Right renal cortex interstitium (tissue), 3 donors: ENCODE data around the gene TMEM222. TPM values are rescaled to one million over a fixed set of nuclear protein-coding genes. Genes with fewer than 3 reads are reported as not detected.

Source experiments
- DNase-seq, 3 donors: peaks; one replicate each; pipeline ENCODE4 v3.0.0-alpha.2; 2013; ENCODE audit warnings: low read depth in 3 of 3, low spot score in 2 of 3
- polyA plus RNA-seq, 3 donors: library from polyadenylated mRNA; unstranded; fragments of 120-200 nt; gene quantifications; one replicate each; pipeline ENCODE4 v1.2.1, GENCODE V29; 2013; ENCODE audit not compliant: insufficient read length in 3 of 3

The TMEM222 gene
- polyA plus RNA-seq, 3 donors = 37.5 to 39.0 (median 39.0) TPM

GRCh38 chr1:27357281-27358037 lies 35.5 kb downstream of the TMEM222 start:
- DNase-seq = no peak

- DNase-seq = no peak
Measured at GRCh38 chr1:27358038-27358927, 36.3 kb downstream of the TMEM222 start.

DNA sequence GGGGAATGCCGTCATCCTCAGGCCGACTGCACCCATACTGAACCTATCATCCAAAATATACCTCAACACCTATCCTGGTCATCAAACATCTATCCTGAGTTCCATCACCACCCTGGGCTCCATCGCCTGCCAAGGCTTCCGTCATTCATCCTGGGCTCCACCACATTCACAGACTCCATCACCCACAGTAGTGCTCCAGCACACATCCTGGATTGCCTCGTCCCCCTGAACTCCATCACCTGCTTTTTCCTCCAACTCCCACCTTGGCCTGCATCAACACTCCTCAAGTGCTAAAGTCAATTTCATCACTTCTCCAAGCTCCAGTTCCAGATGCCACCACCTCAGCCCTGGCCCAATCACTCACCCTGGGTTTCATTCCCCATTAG lies 37.0 kb downstream of the TMEM222 start:
- DNase-seq = no peak

GRCh38 chr1:27359822-27360158 lies 37.8 kb downstream of the TMEM222 start:
- no peak for DNase-seq

DNA sequence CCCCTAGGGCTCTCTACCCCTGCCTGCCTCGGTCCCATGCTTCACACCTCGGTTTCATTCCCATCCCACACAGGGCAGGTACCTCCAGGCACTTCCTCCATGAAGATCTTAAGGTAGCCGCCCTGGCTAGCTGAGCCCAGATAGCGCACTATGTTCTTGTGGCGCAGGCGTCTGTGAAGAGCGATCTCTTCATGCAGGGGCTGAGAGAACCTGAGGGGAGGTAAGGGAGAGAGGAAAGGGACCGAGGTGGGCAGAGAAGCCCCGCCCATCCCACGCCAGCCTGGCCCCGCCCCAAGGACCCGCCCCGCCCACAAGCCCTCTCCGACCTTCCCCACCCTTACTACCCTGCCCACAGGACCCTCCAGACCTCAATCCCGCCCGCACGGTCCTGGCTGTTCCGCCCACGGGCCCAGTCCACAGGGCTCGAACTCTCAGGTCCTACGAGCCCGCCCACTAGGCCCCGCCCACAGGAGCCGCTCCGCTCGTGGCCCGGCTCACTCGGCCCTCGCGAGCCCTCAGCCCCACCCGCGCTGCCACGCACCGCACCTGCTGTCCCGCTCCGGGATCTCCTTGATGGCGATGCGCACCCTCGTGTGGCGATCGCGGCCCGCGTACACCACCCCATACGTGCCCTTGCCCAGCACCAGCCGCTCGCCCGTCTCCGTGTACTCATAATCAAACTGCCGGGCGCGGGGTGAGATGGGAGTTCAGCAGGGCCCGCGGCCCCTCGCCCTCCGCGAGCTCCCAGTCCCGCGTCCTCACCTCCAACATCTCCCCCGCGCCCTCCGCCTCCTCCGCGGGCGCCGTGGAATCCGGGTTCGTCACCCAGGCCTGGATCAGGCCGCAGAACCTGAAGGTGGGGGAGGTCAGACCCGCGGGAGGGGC lies 38.4 kb downstream of the TMEM222 start:
- DNase-seq = no peak

DNA sequence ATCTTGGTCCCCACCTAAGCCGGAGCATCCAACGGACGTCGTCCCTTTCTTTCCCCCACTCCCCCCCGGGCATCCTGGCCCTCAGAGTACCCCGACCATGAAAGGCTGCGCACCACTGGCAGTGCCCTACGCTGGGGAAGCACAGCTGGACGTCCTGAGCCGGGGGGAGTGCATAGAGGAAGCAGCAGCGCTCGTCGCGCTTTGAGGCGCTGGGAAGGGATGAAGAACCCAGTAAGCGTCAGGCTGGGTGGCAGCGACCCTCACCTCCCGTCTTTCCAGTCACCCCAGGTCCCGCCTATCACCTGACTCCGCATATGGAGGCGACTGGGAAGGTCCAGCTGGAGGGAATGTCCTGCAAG lies 39.1 kb downstream of the TMEM222 start:
- no peak for DNase-seq

DNA sequence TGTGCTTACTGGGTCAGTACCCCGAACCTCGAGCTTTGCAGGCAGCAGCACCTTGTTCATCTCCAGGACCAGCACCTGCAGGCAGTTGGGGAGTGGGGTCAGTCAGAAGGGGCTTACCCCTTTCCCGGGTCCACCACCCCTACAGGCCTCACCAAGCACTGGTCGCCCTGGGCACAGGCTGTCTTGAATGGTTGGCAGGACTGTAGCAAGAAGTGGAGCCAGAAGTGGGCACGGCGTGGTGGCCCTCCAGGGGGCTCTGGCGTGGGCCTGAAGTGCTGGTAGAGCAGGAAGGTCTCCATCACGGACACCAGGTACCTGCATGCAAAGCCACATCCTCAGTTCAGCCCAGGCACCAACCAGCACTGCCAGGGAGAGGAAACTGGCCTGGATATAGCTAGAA lies 39.6 kb downstream of the TMEM222 start:
- no peak for DNase-seq

DNA sequence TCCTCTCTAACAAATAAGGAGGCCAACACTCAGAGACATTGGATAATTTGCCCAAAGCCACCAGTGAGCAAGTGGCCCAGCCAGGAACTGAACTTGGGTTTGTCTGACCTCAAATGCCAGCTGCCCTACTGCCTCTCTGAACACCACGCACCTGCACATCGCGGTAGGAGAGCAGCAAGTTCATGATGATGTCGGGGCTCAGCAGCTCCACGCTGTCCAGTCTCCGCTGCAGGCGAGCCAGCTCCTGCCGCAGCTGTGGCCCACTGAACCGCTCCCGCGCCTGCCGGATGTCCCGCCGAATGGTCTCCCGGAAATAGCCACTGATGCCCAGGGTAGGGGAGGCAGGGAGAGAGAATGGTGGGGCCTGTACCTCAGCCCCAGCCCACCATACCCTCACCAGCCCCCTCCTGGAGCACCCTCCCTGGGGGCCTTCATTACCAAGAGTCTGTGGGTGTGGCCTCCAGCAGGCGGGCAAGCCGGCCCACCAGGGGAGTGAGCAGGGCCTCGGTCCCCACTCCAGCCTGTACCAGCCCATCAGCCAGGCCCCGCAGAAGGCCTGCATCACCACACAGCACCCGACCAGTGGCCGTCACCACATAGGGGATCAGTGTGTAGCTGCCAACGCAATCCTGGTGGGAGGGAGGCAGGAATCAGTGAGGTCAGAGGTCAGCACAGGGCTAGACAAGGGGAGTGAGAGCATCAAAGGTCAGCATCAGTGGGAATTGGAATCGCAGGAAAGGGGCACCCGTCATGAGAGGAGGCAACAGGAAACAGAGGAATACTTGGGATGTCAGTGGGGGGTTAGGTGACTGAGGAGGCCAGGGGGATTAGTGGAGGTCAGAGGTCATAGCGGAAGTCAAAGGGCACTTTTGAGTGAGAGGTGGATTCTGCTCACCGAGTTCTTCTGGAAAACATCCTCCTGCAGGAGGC lies 42.1 kb downstream of the TMEM222 start:
- no peak for DNase-seq

DNA sequence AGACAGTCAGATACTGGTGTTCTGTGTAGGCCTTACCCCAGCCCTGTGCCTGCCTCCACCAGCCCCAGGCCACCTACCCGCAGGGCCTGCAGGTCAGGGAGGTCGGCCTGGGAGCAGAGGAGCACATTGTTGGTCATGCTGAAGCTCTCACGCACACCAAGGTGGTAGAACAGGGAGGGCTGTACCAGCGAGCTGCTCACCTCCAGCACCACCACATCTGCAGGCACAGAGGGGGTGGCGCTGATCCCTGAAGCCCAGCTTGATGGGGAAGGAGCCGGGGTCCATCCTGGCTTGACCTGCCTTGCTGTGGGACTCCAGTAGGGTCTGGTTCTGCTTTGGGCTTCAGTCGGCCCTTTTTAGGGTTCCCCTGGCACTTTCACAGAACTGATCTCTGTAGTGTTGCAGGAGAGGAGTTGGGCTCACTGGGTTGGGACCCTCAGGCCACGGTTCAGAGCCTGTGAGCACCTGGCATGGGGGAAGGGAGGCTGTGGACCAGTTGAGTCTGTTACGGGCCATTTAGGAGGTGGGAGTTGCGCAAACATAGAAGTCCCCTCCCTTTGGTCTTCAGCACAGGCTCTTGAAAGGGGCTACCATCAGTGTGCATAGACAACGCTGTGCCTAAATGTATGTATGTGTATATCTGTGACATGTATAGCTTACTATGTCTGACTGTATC lies 42.9 kb downstream of the TMEM222 start:
- no peak for DNase-seq

DNA sequence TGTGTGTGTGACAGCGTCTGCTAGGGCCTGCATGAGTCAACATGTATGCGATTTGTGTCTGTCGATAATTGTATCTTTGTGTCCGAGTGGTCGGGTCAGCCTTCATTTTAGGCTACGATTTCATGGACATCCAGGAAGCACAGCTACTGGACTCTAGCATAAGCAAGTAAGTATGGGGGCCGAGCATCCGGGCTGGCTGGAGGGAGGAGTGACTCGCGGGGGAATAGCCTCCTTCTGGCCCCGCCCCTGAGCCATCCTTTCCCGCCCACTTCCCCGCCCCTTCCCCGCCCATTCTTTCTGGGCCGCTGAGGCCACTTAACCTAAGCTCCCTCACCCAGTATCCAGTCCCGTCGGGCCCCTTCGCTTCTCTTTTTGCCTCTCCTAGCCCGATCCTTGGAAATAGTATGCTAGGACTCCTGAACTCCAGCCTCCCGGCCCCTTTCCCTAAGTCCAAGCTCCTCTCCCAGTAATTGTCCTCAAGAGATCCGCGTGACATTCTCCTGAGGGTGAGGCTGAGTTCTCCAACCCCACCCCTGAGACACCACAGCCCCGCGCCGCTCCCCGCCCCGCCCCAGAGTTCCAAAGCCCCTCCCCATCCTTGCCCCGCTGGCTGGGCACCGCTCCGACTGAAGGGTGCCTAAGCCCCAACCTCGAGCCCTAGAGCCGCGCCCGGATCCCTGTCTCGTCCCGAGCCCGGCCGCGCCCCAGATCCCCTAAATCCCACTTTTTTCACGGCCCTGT lies 43.6 kb downstream of the TMEM222 start:
- peak in 2 of 3 donors; percentile 78 to 81 for DNase-seq

DNA sequence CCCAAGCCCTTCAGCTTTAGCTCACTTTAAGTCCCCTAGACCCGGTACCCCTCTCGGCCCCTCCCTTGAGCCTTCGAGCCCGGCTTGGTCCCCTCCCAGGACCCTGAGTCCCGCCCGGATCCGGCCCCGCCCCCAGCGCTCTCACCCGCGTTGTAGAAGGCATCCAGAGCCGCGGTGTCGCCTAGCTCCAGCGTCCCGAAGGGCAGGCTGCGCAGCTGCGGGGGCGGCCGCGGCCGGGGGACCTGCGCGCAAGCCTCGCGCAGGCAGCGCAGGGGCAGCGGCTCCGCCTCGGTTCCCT lies 44.1 kb downstream of the TMEM222 start:
- DNase-seq = peak in 1 of 3 donors; percentile 68

GRCh38 chr1:27366411-27367159 lies 44.6 kb downstream of the TMEM222 start, which contains the start of gene MAP3K6:
Gene MAP3K6, minus strand, starts transcription at chr1:27366961. Its CDS starts 364 bp downstream, at chr1:27366597.
- DNase-seq = no peak

DNA sequence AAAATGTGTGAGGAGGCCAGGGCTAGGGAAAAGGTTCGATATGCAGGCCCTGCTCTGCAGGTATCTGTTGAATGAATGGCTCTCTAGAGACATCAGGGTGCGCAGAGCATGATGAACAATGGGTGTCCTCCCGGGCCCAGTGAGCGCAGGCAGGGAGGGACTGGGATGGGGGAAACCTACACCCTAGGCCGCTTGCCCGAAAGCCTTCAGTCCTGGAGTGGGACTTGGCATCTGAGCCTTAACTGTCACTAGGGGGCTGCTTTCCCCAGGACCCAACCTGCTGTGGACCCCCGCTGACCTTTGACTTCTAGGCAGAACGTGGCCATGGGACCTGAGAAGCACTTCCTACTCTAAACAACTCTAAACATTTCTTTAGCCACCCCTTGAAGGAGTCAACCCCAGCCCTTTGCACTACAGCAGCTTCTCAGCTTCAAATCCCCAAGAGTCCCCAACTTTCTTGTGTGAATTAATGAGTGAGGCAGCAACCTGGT lies 45.2 kb downstream of the TMEM222 start:
- no peak for DNase-seq

DNA sequence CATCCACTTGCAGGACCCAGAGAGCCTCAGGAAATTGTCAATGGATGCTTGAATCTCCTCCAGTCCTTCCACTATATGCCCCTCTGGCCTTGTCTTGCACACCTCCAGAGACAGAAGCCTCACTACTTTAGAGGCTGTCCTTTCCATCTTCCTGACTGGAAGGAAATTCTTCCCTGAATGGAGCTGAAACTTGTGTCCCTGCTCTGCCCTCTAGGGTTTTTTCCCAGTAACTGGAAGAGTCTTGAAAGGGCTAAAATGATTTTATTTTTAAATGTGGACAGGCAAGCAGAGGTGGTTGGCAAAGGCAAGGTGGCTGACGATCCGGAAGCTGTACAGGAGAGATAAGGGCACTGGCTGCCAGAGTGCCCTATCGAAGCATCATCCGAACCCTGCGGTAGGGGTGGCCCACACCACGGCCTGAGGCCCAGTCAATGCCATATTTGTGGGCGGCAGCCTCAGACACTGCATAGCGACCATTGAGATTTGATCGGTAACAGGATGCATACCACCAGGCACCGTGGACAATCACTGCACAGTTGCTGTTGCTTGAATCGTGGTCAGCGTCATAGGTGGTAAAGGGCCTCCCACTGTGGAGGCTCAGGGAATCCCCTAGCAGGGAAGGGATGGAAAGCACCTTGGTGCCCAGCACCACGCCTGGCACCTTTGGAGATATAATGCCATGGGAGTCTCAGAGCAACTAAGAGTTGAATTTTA lies 47.1 kb downstream of the TMEM222 start:
- no peak for DNase-seq

- DNase-seq = no peak
Measured at GRCh38 chr1:27372022-27372807, 50.3 kb downstream of the TMEM222 start.
